ENCODE data around the gene MGMT. TPM values are rescaled to one million over a fixed set of nuclear protein-coding genes. Genes with fewer than 3 reads are reported as not detected.

Gene MGMT
- polyA plus RNA-seq, 1 of the 3 experiments (the other 2 are of a cell fraction), result 10.8 TPM

- POLR2A ChIA-PET, result no interaction called here
- CTCF ChIA-PET, result no interaction called here
- H3F3A ChIP-seq (replicated peaks; ENCODE audit: insufficient read depth), result no peaks in the 10 kb centered on the region
- H2AFZ ChIP-seq (ENCODE audit: low read depth), result no peak overlapping the region
- no peak overlapping the region for H3K4me2 ChIP-seq
- H3K4me3 ChIP-seq (ENCODE audit: low read depth in 2 of 2, low read length in 1 of 2), result no peak overlapping the region
- H3K9me2 ChIP-seq, result no peaks in the 10 kb centered on the region
- no peaks in the 10 kb centered on the region for H3K79me2 ChIP-seq (ENCODE audit: insufficient read depth)
- no peak overlapping the region for H3K27ac ChIP-seq (ENCODE audit: low read depth in 2 of 2, low read length in 1 of 2)
- no peaks in the 10 kb centered on the region for H3K9me3 ChIP-seq
- no peaks in the 10 kb centered on the region for H3K4me1 ChIP-seq (ENCODE audit: control insufficient read depth in 1 of 2, insufficient read depth in 2 of 2, low read depth in 1 of 2, low read length in 1 of 2)
- no peak overlapping the region for H3K9ac ChIP-seq
- TF ChIP-seq RCOR1 (IDR thresholded peaks at IDR 0.05; ENCODE audit: low read length) (no peak), FOSL2 (IDR thresholded peaks at IDR 0.05; ENCODE audit: borderline replicate concordance, low read depth) (no peak), SIN3A (IDR thresholded peaks at IDR 0.05; ENCODE audit: borderline replicate concordance, low read depth, low read length) (no peak), MXI1 (IDR thresholded peaks at IDR 0.05; ENCODE audit: low read depth, low read length) (no peak), TEAD4 (IDR thresholded peaks at IDR 0.05; ENCODE audit: borderline replicate concordance, insufficient read depth) (no peak), EZH2phosphoT487 (IDR thresholded peaks at IDR 0.05; ENCODE audit: borderline replicate concordance, low read depth) (no peak), PBX3 (IDR thresholded peaks at IDR 0.05) (no peak), TCF12 (IDR thresholded peaks at IDR 0.05) (no peak), NFIC (IDR thresholded peaks at IDR 0.05; ENCODE audit: borderline replicate concordance) (no peak), SMC3 (IDR thresholded peaks at IDR 0.05; ENCODE audit: low read depth, low read length) (no peak), POLR2AphosphoS5 (IDR thresholded peaks at IDR 0.05; ENCODE audit: low read depth, low read length) (no peak), TAF1 (IDR thresholded peaks at IDR 0.05; ENCODE audit: borderline replicate concordance, low read depth, low read length) (no peak), EP300 (IDR thresholded peaks at IDR 0.05; ENCODE audit: borderline replicate concordance in 1 of 2, low read depth in 1 of 2, low read length in 1 of 2) (no peak), RAD21 (IDR thresholded peaks at IDR 0.05; ENCODE audit: low read length) (no peak), JUND (IDR thresholded peaks at IDR 0.05) (no peak), MEF2A (IDR thresholded peaks at IDR 0.05; ENCODE audit: borderline replicate concordance, low read depth) (no peak)
- TF ChIP-seq, protein P1, sequence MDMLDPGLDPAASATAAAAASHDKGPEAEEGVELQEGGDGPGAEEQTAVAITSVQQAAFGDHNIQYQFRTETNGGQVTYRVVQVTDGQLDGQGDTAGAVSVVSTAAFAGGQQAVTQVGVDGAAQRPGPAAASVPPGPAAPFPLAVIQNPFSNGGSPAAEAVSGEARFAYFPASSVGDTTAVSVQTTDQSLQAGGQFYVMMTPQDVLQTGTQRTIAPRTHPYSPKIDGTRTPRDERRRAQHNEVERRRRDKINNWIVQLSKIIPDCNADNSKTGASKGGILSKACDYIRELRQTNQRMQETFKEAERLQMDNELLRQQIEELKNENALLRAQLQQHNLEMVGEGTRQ (IDR thresholded peaks at IDR 0.05; ENCODE audit: borderline replicate concordance, low read depth, low read length), result no peak
- TF ChIP-seq, protein P2, sequence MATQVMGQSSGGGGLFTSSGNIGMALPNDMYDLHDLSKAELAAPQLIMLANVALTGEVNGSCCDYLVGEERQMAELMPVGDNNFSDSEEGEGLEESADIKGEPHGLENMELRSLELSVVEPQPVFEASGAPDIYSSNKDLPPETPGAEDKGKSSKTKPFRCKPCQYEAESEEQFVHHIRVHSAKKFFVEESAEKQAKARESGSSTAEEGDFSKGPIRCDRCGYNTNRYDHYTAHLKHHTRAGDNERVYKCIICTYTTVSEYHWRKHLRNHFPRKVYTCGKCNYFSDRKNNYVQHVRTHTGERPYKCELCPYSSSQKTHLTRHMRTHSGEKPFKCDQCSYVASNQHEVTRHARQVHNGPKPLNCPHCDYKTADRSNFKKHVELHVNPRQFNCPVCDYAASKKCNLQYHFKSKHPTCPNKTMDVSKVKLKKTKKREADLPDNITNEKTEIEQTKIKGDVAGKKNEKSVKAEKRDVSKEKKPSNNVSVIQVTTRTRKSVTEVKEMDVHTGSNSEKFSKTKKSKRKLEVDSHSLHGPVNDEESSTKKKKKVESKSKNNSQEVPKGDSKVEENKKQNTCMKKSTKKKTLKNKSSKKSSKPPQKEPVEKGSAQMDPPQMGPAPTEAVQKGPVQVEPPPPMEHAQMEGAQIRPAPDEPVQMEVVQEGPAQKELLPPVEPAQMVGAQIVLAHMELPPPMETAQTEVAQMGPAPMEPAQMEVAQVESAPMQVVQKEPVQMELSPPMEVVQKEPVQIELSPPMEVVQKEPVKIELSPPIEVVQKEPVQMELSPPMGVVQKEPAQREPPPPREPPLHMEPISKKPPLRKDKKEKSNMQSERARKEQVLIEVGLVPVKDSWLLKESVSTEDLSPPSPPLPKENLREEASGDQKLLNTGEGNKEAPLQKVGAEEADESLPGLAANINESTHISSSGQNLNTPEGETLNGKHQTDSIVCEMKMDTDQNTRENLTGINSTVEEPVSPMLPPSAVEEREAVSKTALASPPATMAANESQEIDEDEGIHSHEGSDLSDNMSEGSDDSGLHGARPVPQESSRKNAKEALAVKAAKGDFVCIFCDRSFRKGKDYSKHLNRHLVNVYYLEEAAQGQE (IDR thresholded peaks at IDR 0.05; ENCODE audit: low read depth, low read length), result no peak
- TF ChIP-seq, protein P3, sequence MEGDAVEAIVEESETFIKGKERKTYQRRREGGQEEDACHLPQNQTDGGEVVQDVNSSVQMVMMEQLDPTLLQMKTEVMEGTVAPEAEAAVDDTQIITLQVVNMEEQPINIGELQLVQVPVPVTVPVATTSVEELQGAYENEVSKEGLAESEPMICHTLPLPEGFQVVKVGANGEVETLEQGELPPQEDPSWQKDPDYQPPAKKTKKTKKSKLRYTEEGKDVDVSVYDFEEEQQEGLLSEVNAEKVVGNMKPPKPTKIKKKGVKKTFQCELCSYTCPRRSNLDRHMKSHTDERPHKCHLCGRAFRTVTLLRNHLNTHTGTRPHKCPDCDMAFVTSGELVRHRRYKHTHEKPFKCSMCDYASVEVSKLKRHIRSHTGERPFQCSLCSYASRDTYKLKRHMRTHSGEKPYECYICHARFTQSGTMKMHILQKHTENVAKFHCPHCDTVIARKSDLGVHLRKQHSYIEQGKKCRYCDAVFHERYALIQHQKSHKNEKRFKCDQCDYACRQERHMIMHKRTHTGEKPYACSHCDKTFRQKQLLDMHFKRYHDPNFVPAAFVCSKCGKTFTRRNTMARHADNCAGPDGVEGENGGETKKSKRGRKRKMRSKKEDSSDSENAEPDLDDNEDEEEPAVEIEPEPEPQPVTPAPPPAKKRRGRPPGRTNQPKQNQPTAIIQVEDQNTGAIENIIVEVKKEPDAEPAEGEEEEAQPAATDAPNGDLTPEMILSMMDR (IDR thresholded peaks at IDR 0.05), result no peak
- 64% methylated on average over 13 of the region's 13 CpGs for WGBS (ENCODE audit: low lambda C conversion rate)
- H3K27me3 ChIP-seq (ENCODE audit: insufficient read depth), result no peaks in the 10 kb centered on the region
- DNase-seq, result no peak
- no peaks in the 10 kb centered on the region for H4K20me1 ChIP-seq (ENCODE audit: insufficient read depth)
- no peaks in the 10 kb centered on the region for H3K36me3 ChIP-seq (replicated peaks in 1 of 2; ENCODE audit: control insufficient read depth in 1 of 2, insufficient read depth in 2 of 2, low read length in 1 of 2)
These were observed 145.6 kb downstream of the MGMT start for GRCh38 chr10:129612481-129613109.

Measured in SK-N-SH (cell line).